ENCODE results near the gene HYDIN.
"Not testable (repeated sequence)": the region's sequence is repeated elsewhere in the genome, so short reads cannot be mapped to it uniquely, and the experiment has no call there.

HYDIN gene

GRCh38 chr16:71218306-71218963 is 12.1 kb downstream of the HYDIN start:
- DNase-seq = no peak

GRCh38 chr16:71217506-71217905 is 13.0 kb downstream of the HYDIN start:
- DNase-seq = no peak

GRCh38 chr16:71216714-71217113 is 13.8 kb downstream of the HYDIN start:
- DNase-seq = no peak

GRCh38 chr16:71214746-71215381 is 15.7 kb downstream of the HYDIN start:
- peak; percentile 36 for DNase-seq

- no peak for DNase-seq
Measured at GRCh38 chr16:71205482-71206131, 24.9 kb downstream of the HYDIN start.

GRCh38 chr16:71203631-71204030 is 26.9 kb downstream of the HYDIN start:
- DNase-seq = no peak

- no peak for DNase-seq
Measured at GRCh38 chr16:71201556-71201955, 29.0 kb downstream of the HYDIN start.

- DNase-seq = no peak
Measured at GRCh38 chr16:71201054-71201453, 29.5 kb downstream of the HYDIN start.

GRCh38 chr16:71198408-71198807 is 32.1 kb downstream of the HYDIN start:
- no peak for DNase-seq

- DNase-seq = no peak
Measured at GRCh38 chr16:71192387-71192786, 38.1 kb downstream of the HYDIN start.

- DNase-seq = no peak
Measured at GRCh38 chr16:71188956-71189712, 41.4 kb downstream of the HYDIN start.

- no peak for DNase-seq
Measured at GRCh38 chr16:71185347-71185746, 45.2 kb downstream of the HYDIN start.

GRCh38 chr16:71179569-71179968 is 51.0 kb downstream of the HYDIN start:
- DNase-seq = no peak

- no peak for DNase-seq
Measured at GRCh38 chr16:71172481-71173207, 57.9 kb downstream of the HYDIN start.

GRCh38 chr16:71161007-71161406 is 69.5 kb downstream of the HYDIN start:
- not testable (repeated sequence) for DNase-seq

GRCh38 chr16:71157278-71157677 is 73.2 kb downstream of the HYDIN start:
- not testable (repeated sequence) for DNase-seq

GRCh38 chr16:71153329-71153728 is 77.2 kb downstream of the HYDIN start:
- not testable (repeated sequence) for DNase-seq

- DNase-seq = not testable (repeated sequence)
Measured at GRCh38 chr16:71151654-71152053, 78.9 kb downstream of the HYDIN start.

- not testable (repeated sequence) for DNase-seq
Measured at GRCh38 chr16:71143246-71143645, 87.3 kb downstream of the HYDIN start.

GRCh38 chr16:71110565-71110964 is 120.0 kb downstream of the HYDIN start:
- not testable (repeated sequence) for DNase-seq

GRCh38 chr16:71109656-71110208 is 120.8 kb downstream of the HYDIN start:
- DNase-seq = not testable (repeated sequence)

- DNase-seq = not testable (repeated sequence)
Measured at GRCh38 chr16:71105881-71106280, 124.6 kb downstream of the HYDIN start.
